GM21737 (cell line): ENCODE results near the gene ABCC4.

Source experiments
- ATAC-seq: cut with Tn5 transposase; IDR thresholded peaks from one replicate; pipeline ENCODE4 v1.9.1; 2021; ENCODE audit warnings: mild to moderate bottlenecking, moderate library complexity; ENCODE audit not compliant: unreplicated experiment

ABCC4 gene

DNA sequence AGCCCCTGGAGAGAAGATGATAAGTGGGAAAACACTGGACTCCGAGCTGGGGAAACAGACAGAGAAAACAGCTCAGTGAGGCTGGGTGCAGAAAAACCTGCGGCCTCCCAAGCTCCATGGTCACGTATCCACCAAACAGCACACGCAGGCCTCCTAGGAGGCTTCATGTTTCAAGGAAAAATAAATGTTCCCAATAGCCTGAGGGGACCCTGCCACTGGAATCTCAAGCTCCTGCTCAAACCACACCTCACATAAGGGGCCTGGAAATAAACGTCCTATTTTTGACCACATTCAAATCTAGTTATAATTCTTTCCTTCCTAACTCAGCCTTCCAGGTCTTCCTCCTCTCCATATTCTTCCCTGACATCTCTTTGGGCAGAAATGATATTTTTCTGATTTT lies 225.7 kb downstream of the ABCC4 start:
- ATAC-seq, result no peak

DNA sequence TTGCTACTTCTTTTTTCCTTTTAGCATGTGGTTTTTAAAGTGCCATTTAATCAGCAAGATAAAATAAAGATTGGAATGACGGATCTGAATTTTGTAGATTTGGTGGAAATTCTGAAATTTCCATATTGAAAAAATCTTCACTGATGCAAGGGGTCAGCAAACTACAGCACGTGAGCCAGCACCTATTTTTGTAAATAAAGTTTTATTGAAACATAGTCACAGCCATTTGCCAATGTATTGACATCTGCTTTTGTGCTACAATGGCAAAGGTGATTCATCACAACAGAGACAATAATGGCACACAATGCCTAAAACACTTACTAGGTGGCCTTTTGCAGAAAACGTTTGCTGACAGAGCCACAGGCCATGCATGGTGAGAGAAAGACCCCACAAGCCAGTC lies 226.4 kb downstream of the ABCC4 start:
- no peak for ATAC-seq

GRCh38 chr13:95073747-95074311 lies 227.4 kb downstream of the ABCC4 start:
- no peak for ATAC-seq

DNA sequence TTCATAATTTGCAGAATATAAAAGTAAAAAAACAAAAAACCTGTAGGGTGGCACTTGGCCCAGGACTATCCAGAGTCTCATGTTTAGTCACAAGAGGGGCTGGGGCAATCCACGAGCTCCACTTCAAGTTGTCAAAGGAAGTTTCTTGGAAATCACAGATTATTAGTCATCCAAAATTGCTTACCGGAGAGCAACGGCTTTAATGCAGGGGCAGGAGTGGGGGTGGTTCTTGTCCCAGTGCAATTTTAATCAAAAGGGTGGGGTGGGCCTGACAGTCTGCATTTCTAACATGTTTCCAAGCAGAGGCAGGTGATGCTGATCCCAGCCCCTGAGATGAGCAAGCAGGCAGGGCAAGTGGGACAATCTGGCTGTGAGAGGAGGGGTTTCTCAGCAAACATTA lies 233.9 kb downstream of the ABCC4 start:
- ATAC-seq, result no peak

DNA sequence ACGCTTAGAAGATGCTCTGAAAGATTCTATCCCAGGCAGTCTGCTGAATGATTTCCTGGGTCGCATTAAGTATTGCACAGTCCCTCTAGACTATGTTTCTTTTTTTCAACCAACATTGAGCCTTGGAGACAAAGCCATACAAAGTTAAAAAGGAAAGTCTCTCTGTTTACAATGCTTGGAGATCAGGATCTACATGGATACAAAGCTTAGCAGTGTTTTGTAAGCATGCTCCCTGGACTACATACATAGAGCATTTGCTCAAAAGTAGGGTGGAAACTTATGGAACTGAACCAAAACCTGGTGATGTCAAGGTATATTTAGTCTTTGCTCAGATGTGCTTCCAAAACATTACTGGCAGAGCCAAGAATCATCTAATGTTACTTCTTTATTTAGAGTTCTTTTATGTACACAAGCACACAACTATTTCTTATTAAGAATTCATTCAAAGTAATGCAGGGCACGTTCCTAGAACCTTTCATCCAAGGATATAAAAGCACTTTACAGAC lies 241.2 kb downstream of the ABCC4 start:
- ATAC-seq, result no peak

GRCh38 chr13:95059306-95059705 lies 241.9 kb downstream of the ABCC4 start:
- no peak for ATAC-seq

DNA sequence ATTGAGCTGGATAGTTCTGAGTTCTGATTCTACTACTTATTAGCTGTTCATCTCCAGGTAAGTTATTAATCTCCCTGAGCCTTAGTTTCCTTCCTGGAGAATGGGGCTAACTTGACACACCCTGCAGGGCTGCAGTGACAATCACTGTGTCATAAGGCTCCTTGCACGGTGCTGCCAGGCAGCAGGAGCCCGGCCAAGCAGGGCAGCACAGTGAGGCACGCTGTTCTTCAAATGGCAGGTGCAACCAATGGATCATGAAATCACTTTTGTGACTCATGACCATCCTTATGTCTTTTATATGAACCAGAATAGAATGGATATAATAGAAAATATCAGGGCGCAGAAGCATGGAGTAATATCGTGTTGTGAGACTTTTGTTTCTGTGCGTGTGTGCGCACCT lies 242.6 kb downstream of the ABCC4 start:
- ATAC-seq, result no peak

DNA sequence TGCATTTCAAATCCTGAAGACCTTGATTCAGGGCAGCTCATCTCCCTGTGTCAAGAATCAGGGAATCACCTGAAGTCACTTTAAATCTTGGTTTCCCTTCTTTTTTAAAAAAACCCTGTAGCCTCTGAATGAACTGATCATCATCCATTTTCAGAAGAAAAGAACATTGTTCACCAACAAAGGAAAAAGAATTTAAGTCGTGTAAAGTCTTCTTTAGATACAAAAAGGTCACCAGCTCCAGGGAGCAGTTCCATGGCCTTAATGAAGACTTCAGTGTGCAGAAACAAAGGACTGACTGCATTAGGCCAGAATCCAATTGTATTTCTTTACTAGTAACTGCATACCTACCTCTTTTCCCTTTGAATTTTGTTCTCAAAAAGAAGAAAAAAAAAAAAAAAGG lies 245.0 kb downstream of the ABCC4 start:
- ATAC-seq, result no peak

- no peak for ATAC-seq
These were observed 250.2 kb downstream of the ABCC4 start for GRCh38 chr13:95050800-95051615.

DNA sequence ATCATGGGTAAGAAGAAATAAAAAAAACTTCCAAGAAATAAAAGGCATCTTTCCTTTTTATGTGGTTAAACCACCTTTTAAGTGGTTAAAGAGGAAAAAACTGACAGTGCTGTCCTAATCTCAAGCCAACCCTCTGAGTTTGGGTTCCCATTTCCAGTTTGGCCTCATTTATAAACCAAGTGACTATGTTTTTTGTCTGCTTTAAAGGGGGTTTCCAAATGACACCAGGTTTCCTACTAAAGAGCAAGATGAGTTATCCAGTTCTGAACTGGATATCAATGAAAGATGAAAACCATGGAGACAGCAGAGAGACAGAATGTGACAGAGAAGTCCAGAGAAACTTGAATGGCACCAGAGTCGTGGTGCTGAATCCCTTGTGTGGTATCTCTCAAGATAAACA lies 251.5 kb downstream of the ABCC4 start:
- no peak for ATAC-seq

DNA sequence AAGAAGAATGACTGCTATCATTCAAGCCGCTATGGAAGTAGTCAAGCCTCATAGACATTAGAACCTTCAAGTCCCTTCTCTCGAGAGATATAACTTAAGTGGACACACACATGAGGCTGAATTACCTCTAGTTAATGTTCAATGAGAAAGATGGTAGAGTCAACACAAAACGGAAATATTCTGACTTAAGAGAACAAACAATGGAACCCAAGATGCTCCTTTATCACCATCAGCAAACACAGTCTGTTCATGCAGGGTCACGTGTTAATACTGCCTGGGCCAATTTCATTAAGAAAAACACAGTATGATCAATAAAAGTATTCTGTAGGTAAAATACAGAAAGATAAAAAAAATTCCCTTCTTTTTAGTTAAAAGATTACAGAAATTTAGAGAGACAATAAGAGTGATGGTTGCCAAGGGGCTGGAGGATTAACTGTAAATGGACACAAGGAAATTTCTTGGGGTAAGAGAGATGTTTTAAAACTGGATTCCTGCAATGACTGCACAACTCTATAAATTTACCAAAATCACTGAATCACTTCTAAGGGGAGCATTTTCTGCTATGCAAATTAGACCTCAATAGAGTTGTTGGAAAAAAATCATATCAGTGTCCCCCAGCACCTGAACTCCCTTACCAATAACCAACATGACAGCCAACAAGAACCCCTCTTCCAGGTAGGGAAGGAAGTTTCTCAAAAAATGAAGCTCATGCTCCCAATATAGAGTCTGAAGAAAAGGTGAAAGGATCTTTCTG lies 256.6 kb downstream of the ABCC4 start:
- no peak for ATAC-seq

DNA sequence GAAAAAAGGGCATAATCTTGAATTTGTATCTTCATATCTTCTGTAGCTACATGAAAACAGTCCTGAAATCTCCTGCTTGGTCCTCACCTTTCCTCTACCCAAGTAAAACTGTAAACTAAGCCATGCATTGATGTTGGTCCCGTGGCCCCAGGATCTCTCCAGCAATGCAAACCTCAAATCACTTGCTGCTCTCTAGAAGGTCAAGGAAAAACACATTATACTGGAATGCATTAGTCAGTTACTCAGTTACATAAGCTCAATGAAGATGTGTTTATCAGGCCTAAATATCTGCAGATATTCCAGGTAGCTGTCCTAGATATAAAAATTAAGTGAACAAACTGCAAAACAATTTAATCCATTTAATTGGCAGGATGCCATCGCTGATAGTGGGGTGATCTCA lies 261.8 kb downstream of the ABCC4 start:
- no peak for ATAC-seq

GRCh38 chr13:95038949-95039348 lies 262.3 kb downstream of the ABCC4 start:
- no peak for ATAC-seq

GRCh38 chr13:95035311-95036109 lies 265.7 kb downstream of the ABCC4 start:
- no peak for ATAC-seq

- no peak for ATAC-seq
These were observed 267.4 kb downstream of the ABCC4 start for GRCh38 chr13:95033890-95034289.

GRCh38 chr13:95032121-95032520 lies 269.1 kb downstream of the ABCC4 start:
- no peak for ATAC-seq

DNA sequence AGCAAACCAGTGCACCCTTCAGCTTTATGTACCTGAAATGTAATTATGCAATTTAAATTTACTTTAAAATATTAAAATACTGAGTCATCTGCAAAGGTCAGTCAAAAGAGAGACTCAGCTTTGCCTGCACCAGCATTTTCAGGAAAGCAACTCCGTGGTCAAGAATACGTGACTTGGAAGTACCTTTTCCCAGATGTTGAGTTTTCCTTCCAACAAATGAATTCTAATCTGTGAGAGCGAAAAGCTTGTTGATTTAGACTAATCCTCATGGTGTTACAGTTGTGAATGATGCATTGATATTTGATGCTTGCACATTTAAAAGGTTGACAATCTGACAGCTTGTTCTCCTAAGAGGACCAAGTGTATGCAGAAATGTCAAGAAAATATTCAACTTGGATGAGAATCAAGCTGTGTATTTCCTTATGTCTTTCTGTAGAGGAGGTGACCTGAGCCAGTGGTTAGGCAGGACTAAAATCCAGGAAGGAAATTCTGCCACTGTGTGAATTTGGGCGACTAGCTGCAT lies 270.4 kb downstream of the ABCC4 start:
- no peak for ATAC-seq

DNA sequence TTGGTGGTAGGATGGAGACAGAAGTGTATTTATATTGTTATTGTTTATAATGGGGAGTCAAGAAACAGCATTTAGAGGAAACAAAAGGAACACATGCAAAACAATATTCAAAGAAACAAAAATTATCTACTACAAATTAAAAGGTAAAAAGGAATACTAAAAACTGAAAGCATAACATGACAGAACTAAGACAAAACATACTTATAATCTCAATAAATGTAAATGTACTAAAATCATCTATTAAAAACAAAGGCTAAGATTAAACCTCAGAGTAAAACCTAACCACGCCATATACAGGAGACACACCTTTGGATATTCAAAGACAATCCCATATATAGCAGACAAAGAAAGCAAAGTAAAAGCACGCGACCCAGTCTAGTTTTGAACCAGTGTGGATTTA lies 273.6 kb downstream of the ABCC4 start:
- ATAC-seq, result no peak

GRCh38 chr13:95025116-95025515 lies 276.1 kb downstream of the ABCC4 start:
- ATAC-seq, result no peak

DNA sequence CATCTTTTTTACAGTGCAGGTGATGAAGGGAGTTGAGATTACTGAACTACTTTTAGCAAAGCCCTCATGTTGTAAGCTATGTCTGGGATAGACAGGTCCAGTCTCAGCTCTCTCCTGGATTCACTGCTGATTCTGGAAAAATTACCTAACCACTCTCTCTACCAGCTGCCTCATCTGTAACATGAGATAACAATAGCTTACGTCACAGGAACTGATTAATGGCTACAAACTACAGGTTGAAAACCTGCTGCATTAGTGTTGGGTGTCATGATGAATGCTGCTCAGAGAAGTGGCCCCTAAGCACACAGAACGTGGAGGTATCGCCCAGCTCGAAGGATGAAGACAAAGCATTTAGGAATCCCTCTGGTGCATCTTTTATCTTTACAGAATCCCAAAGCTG lies 277.8 kb downstream of the ABCC4 start:
- no peak for ATAC-seq
